ENCODE measurements around the gene CELF5.

CELF5 gene

GRCh38 chr19:3248728-3249326 lies 24.4 kb downstream of the CELF5 start:
- no peak for DNase-seq

GRCh38 chr19:3249408-3249807 lies 24.9 kb downstream of the CELF5 start:
- DNase-seq, result no peak

GRCh38 chr19:3250675-3251074 lies 26.2 kb downstream of the CELF5 start:
- DNase-seq, result peak; percentile 20 to 37

- no peak for DNase-seq
Measured at GRCh38 chr19:3251229-3251628, 26.8 kb downstream of the CELF5 start.

- DNase-seq, result no peak
Measured at GRCh38 chr19:3252650-3253049, 28.2 kb downstream of the CELF5 start.

- no peak for DNase-seq
Measured at GRCh38 chr19:3253270-3253669, 28.8 kb downstream of the CELF5 start.

GRCh38 chr19:3254520-3254919 lies 30.1 kb downstream of the CELF5 start:
- no peak for DNase-seq

GRCh38 chr19:3257071-3257470 lies 32.6 kb downstream of the CELF5 start:
- no peak for DNase-seq

- DNase-seq, result no peak
Measured at GRCh38 chr19:3262362-3262761, 37.9 kb downstream of the CELF5 start.

- DNase-seq, result no peak
Measured at GRCh38 chr19:3263866-3264265, 39.4 kb downstream of the CELF5 start.

GRCh38 chr19:3265432-3265831 lies 41.0 kb downstream of the CELF5 start:
- no peak for DNase-seq

GRCh38 chr19:3266092-3266693 lies 41.7 kb downstream of the CELF5 start:
- no peak for DNase-seq

GRCh38 chr19:3266792-3267514 lies 42.5 kb downstream of the CELF5 start:
- DNase-seq, result no peak

GRCh38 chr19:3268326-3268725 lies 43.9 kb downstream of the CELF5 start:
- DNase-seq, result no peak

- no peak for DNase-seq
Measured at GRCh38 chr19:3268763-3269162, 44.3 kb downstream of the CELF5 start.

GRCh38 chr19:3269916-3270671 lies 45.6 kb downstream of the CELF5 start:
- DNase-seq, result no peak

GRCh38 chr19:3270902-3271301 lies 46.4 kb downstream of the CELF5 start:
- DNase-seq, result peak; percentile 37 to 52

- no peak for DNase-seq
Measured at GRCh38 chr19:3272401-3272931, 48.0 kb downstream of the CELF5 start.

GRCh38 chr19:3272952-3273351 lies 48.5 kb downstream of the CELF5 start:
- no peak for DNase-seq

- no peak for DNase-seq
Measured at GRCh38 chr19:3274245-3274941, 49.9 kb downstream of the CELF5 start.

- DNase-seq, result peak; percentile 21 to 31
Measured at GRCh38 chr19:3274942-3275582, 50.6 kb downstream of the CELF5 start.

Measured in CD4-positive, alpha-beta T cell treated with Interleukin-1 beta for 1 hour (primary cell).